ENCODE results near the gene MLH1.
"Not testable (repeated sequence)": the region's sequence is repeated elsewhere in the genome, so short reads cannot be mapped to it uniquely, and the experiment has no call there.

Gene MLH1

GRCh38 chr3:36993326-36994283 is at the start of gene MLH1:
TSS of gene MLH1 (plus strand) at chr3:36993518. CDS start at chr3:36993548, 30 bp downstream.
- DNase-seq (ENCODE audit: extremely low read depth, insufficient read length), result peak; percentile 95
- Histone ChIP-seq H3K4me3 (replicated peaks; ENCODE audit: low read depth, low read length) (peak within 1 kb of the TSS; percentile 85), H3K36me3 (ENCODE audit: control insufficient read depth, insufficient read depth, low read length) (peaks cover 2% of the 10 kb centered on the region; the same call in 1 of the 2 replicates), H3K27me3 (replicated peaks; ENCODE audit: control insufficient read depth, insufficient read depth, low read length) (no peaks in the 10 kb centered on the region)
- no peak for TF ChIP-seq CTCF (IDR thresholded peaks at IDR 0.05; ENCODE audit: insufficient read depth, low read length, poor library complexity, severe bottlenecking)

GRCh38 chr3:36943601-36944000 is 49.7 kb upstream of the MLH1 start:
- DNase-seq (ENCODE audit: extremely low read depth, insufficient read length), result no peak
- H3K36me3 ChIP-seq (ENCODE audit: control insufficient read depth, insufficient read depth, low read length), result no peaks in the 10 kb centered on the region
- H3K27me3 ChIP-seq (replicated peaks; ENCODE audit: control insufficient read depth, insufficient read depth, low read length), result no peaks in the 10 kb centered on the region
- H3K4me3 ChIP-seq (replicated peaks; ENCODE audit: low read depth, low read length), result peak overlapping the region; percentile 70
- no peak for TF ChIP-seq CTCF (IDR thresholded peaks at IDR 0.05; ENCODE audit: insufficient read depth, low read length, poor library complexity, severe bottlenecking)

- Histone ChIP-seq H3K4me3 (replicated peaks; ENCODE audit: low read depth, low read length) (peak overlapping the region; percentile 70), H3K27me3 (replicated peaks; ENCODE audit: control insufficient read depth, insufficient read depth, low read length) (no peaks in the 10 kb centered on the region), H3K36me3 (ENCODE audit: control insufficient read depth, insufficient read depth, low read length) (no peaks in the 10 kb centered on the region)
- DNase-seq (ENCODE audit: extremely low read depth, insufficient read length), result peak; percentile 28
- no peak for TF ChIP-seq CTCF (IDR thresholded peaks at IDR 0.05; ENCODE audit: insufficient read depth, low read length, poor library complexity, severe bottlenecking)
Observed at GRCh38 chr3:36944012-36944640, 49.2 kb upstream of the MLH1 start.

- H3K27me3 ChIP-seq (replicated peaks; ENCODE audit: control insufficient read depth, insufficient read depth, low read length), result no peaks in the 10 kb centered on the region
- TF ChIP-seq CTCF (IDR thresholded peaks at IDR 0.05; ENCODE audit: insufficient read depth, low read length, poor library complexity, severe bottlenecking), result no peak
- H3K36me3 ChIP-seq (ENCODE audit: control insufficient read depth, insufficient read depth, low read length), result no peaks in the 10 kb centered on the region
- peak within 1 kb of the TSS; percentile 70 for H3K4me3 ChIP-seq (replicated peaks; ENCODE audit: low read depth, low read length)
- peak; percentile 34 for DNase-seq (ENCODE audit: extremely low read depth, insufficient read length)
Observed at GRCh38 chr3:36944641-36945270, 48.6 kb upstream of the MLH1 start, which contains the start of gene TRANK1. TSS of gene TRANK1 (minus strand) at chr3:36945054. CDS start at chr3:36944809, 245 bp downstream.

- no peaks in the 10 kb centered on the region for H3K36me3 ChIP-seq (ENCODE audit: control insufficient read depth, insufficient read depth, low read length)
- no peak for TF ChIP-seq CTCF (IDR thresholded peaks at IDR 0.05; ENCODE audit: insufficient read depth, low read length, poor library complexity, severe bottlenecking)
- H3K4me3 ChIP-seq (replicated peaks; ENCODE audit: low read depth, low read length), result peak overlapping the region; percentile 70; the same call in 1 of the 2 replicates
- DNase-seq (ENCODE audit: extremely low read depth, insufficient read length), result no peak
- no peaks in the 10 kb centered on the region for H3K27me3 ChIP-seq (replicated peaks; ENCODE audit: control insufficient read depth, insufficient read depth, low read length)
Observed at GRCh38 chr3:36945333-36945980, 47.9 kb upstream of the MLH1 start.

GRCh38 chr3:36947814-36948213 is 45.5 kb upstream of the MLH1 start:
- H3K36me3 ChIP-seq (ENCODE audit: control insufficient read depth, insufficient read depth, low read length); H3K4me3 ChIP-seq (replicated peaks; ENCODE audit: low read depth, low read length); H3K27me3 ChIP-seq (replicated peaks; ENCODE audit: control insufficient read depth, insufficient read depth, low read length): not testable (repeated sequence)

More at GRCh38 chr3:36947814-36948213, 45.5 kb upstream of the MLH1 start:
- not testable (repeated sequence) for DNase-seq (ENCODE audit: extremely low read depth, insufficient read length)

Data from GM06990 (cell line).